H9 (cell line): ENCODE data around the gene KIF18A. TPM values are rescaled to one million over a fixed set of nuclear protein-coding genes. Genes with fewer than 3 reads are reported as not detected.

Experiments
- DNase-seq: peaks from one replicate; pipeline ENCODE4 v3.0.0-alpha.2; 2017
- H2AFZ ChIP-seq: one replicate; pipeline ENCODE4 v1.6.1; 2013; ENCODE audit warnings: mild to moderate bottlenecking, low read length, control low read depth, moderate library complexity
- H2AK5ac ChIP-seq: 2 replicates; pipeline ENCODE4 v1.6.1; 2013; ENCODE audit warnings: low read length, control low read depth, mixed read lengths; ENCODE audit not compliant: insufficient read length
- H2BK120ac ChIP-seq: one replicate; pipeline ENCODE4 v1.6.1; 2013; ENCODE audit warnings: low read depth, mild to moderate bottlenecking, low read length, control low read depth, inconsistent platforms; ENCODE audit not compliant: poor library complexity, severe bottlenecking
- H2BK12ac ChIP-seq: 2 replicates; pipeline ENCODE4 v1.6.1; 2013; ENCODE audit warnings: low read length, control low read depth, mixed read lengths, low read depth; ENCODE audit not compliant: insufficient read length
- H2BK15ac ChIP-seq: 2 replicates; pipeline ENCODE4 v1.6.1; 2013; ENCODE audit warnings: low read depth, low read length, control low read depth
- H2BK20ac ChIP-seq: one replicate; pipeline ENCODE4 v1.6.1; 2013; ENCODE audit warnings: low read depth, mild to moderate bottlenecking, low read length, control low read depth, inconsistent platforms; ENCODE audit not compliant: poor library complexity, severe bottlenecking
- H2BK5ac ChIP-seq: 2 replicates; pipeline ENCODE4 v1.6.1; 2013; ENCODE audit warnings: low read length, control low read depth, mixed read lengths; ENCODE audit not compliant: insufficient read length
- H3K14ac ChIP-seq: 2 replicates; pipeline ENCODE4 v1.6.1; 2013; ENCODE audit warnings: low read length, control low read depth; ENCODE audit not compliant: insufficient read depth
- H3K18ac ChIP-seq: 2 replicates; pipeline ENCODE4 v1.6.1; 2013; ENCODE audit warnings: low read depth, mild to moderate bottlenecking, mixed read lengths, low read length, control low read depth; ENCODE audit not compliant: insufficient read length
- H3K23ac ChIP-seq: 2 replicates; pipeline ENCODE4 v1.6.1; 2013; ENCODE audit warnings: low read length, control low read depth, mixed read lengths, low read depth; ENCODE audit not compliant: insufficient read length
- H3K23me2 ChIP-seq: 2 replicates; pipeline ENCODE4 v1.6.1; 2013; ENCODE audit warnings: low read depth, mild to moderate bottlenecking, mixed read lengths, low read length, control low read depth; ENCODE audit not compliant: insufficient read length, poor library complexity, severe bottlenecking
- H3K27ac ChIP-seq: 2 replicates; pipeline ENCODE4 v1.5.1; 2013; ENCODE audit warnings: low read length, control low read depth, mixed read lengths, low read depth; ENCODE audit not compliant: insufficient read length
- H3K27me3 ChIP-seq: 2 replicates; pipeline ENCODE4 v1.6.1; 2013; ENCODE audit warnings: low read length, control low read depth, inconsistent platforms; ENCODE audit not compliant: insufficient read depth
- H3K4ac ChIP-seq: 2 replicates; pipeline ENCODE4 v1.6.1; 2013; ENCODE audit warnings: low read depth, mild to moderate bottlenecking, control low read depth, inconsistent platforms, low read length, moderate library complexity
- H3K4me1 ChIP-seq: 2 replicates; pipeline ENCODE4 v1.6.1; 2013; ENCODE audit warnings: low read length, control low read depth, inconsistent platforms; ENCODE audit not compliant: insufficient read depth
- H3K4me2 ChIP-seq: 2 replicates; pipeline ENCODE4 v1.6.1; 2013; ENCODE audit warnings: low read length, control low read depth, mixed read lengths; ENCODE audit not compliant: insufficient read length, insufficient read depth
- H3K56ac ChIP-seq: 2 replicates; pipeline ENCODE4 v1.6.1; 2013; ENCODE audit warnings: low read depth, mild to moderate bottlenecking, mixed read lengths, low read length, control low read depth; ENCODE audit not compliant: insufficient read length
- H3K79me1 ChIP-seq: 2 replicates; pipeline ENCODE4 v1.6.1; 2013; ENCODE audit warnings: low read depth, mild to moderate bottlenecking, moderate library complexity, low read length, control low read depth, inconsistent platforms; ENCODE audit not compliant: insufficient read depth, poor library complexity, severe bottlenecking
- H3K79me2 ChIP-seq: 2 replicates; pipeline ENCODE4 v1.6.1; 2013; ENCODE audit warnings: low read length, control low read depth, inconsistent platforms; ENCODE audit not compliant: insufficient read depth
- H3K9ac ChIP-seq: 2 replicates; pipeline ENCODE4 v1.6.1; 2013; ENCODE audit warnings: low read length, control low read depth, mixed read lengths; ENCODE audit not compliant: insufficient read length; ENCODE audit errors: extremely low read depth
- H3K9me3 ChIP-seq: one replicate; pipeline ENCODE4 v1.6.1; 2013; ENCODE audit warnings: low read depth, low read length, inconsistent platforms; ENCODE audit not compliant: control insufficient read depth
- H3T11ph ChIP-seq: one replicate; pipeline ENCODE4 v1.6.1; 2013; ENCODE audit warnings: mild to moderate bottlenecking, low read length, control low read depth, inconsistent platforms
- H4K20me1 ChIP-seq: one replicate; pipeline ENCODE4 v1.6.1; 2013; ENCODE audit not compliant: control insufficient read depth, insufficient read length, insufficient read depth
- H4K5ac ChIP-seq: 2 replicates; pipeline ENCODE4 v1.6.1; 2013; ENCODE audit warnings: low read depth, mild to moderate bottlenecking, mixed read lengths, low read length, control low read depth; ENCODE audit not compliant: insufficient read length
- H4K8ac ChIP-seq: replicated peaks from 2 replicates; pipeline ENCODE4 v1.6.1; 2013; ENCODE audit warnings: low read length, control low read depth, mixed read lengths, low read depth; ENCODE audit not compliant: insufficient read length
- H4K91ac ChIP-seq: 2 replicates; pipeline ENCODE4 v1.6.1; 2013; ENCODE audit warnings: low read depth, mild to moderate bottlenecking, moderate library complexity, mixed read lengths, low read length, control low read depth; ENCODE audit not compliant: insufficient read length
- H3K27ac Mint-ChIP-seq, 3 experiments: 2 replicates in 2 of 3; 3 replicates in 1 of 3; pipeline ENCODE4 v1.8.0; 2020 to 2021; ENCODE audit warnings: mixed read lengths in 3 of 3, mild to moderate bottlenecking in 1 of 3, moderate library complexity in 1 of 3
- H3K27me3 Mint-ChIP-seq: 2 replicates; pipeline ENCODE4 v1.8.0; 2021; ENCODE audit warnings: low read depth, mild to moderate bottlenecking, moderate library complexity, mixed read lengths
- H3K36me3 Mint-ChIP-seq, 3 experiments: 2 replicates in 2 of 3; 3 replicates in 1 of 3; pipeline ENCODE4 v1.8.0; 2020 to 2021; ENCODE audit warnings: low read depth in 3 of 3, mixed read lengths in 3 of 3; ENCODE audit not compliant: insufficient read depth in 1 of 3
- H3K4me1 Mint-ChIP-seq, 2 experiments: 2 replicates each; pipeline ENCODE4 v1.8.0; 2020; ENCODE audit warnings: mixed read lengths in 2 of 2
- H3K4me3 Mint-ChIP-seq, 2 experiments: 2 replicates in 1 of 2; 3 replicates in 1 of 2; pipeline ENCODE4 v1.8.0; 2020 to 2021; ENCODE audit warnings: mild to moderate bottlenecking in 2 of 2, mixed read lengths in 2 of 2, moderate library complexity in 1 of 2
- H3K9me3 Mint-ChIP-seq, 2 experiments: 2 replicates in 1 of 2; 3 replicates in 1 of 2; pipeline ENCODE4 v1.8.0; 2020; ENCODE audit warnings: mild to moderate bottlenecking in 2 of 2, mixed read lengths in 2 of 2, moderate library complexity in 1 of 2
- total RNA-seq: library from RNA; stranded (reverse); gene quantifications from 2 replicates; pipeline ENCODE4 v1.2.1, GENCODE V29; 2021
- TF ChIP-seq, protein P1 (sequence below): fragments of 200-600 bp; sonication (generic); conservative IDR thresholded peaks from 3 replicates; pipeline ENCODE4 v1.8.0; 2021; ENCODE audit warnings: antibody characterized with exemption, mild to moderate bottlenecking

KIF18A gene
- total RNA-seq, 1 experiment from 2014 or later = 25.9 TPM

DNA sequence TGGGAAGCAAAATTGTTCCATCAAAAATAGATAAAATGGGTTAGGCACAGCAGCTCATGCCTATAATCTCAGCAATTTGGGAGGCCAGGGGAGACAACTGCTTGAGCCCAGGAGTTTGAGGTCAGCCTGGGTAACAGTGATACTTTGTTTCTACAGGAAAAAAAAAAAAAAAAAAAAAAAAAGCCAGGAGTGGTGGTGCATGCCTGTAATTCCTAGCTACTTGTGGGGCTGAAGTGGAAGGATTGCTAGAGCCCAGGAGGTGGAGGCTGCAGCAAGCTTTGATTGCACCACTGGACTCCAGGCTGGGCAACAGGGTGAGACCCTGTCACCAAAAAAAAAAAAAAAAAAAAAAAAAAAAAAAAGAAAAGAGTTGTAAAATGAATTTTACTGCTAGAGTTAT is 49.6 kb downstream of the KIF18A start:
- no peak overlapping the region for H3K23ac ChIP-seq
- no peak overlapping the region for H2AFZ ChIP-seq
- no peaks in the 10 kb centered on the region for H3K4me1 ChIP-seq
- no peak overlapping the region for H3K4me2 ChIP-seq
- no peaks in the 10 kb centered on the region for H3K9me3 ChIP-seq
- H2AK5ac ChIP-seq = no peak overlapping the region
- no peak overlapping the region for H2BK20ac ChIP-seq
- H4K5ac ChIP-seq = no peak overlapping the region
- no peak overlapping the region for H3K27ac ChIP-seq
- H3K14ac ChIP-seq = no peak overlapping the region
- TF ChIP-seq, protein P1, sequence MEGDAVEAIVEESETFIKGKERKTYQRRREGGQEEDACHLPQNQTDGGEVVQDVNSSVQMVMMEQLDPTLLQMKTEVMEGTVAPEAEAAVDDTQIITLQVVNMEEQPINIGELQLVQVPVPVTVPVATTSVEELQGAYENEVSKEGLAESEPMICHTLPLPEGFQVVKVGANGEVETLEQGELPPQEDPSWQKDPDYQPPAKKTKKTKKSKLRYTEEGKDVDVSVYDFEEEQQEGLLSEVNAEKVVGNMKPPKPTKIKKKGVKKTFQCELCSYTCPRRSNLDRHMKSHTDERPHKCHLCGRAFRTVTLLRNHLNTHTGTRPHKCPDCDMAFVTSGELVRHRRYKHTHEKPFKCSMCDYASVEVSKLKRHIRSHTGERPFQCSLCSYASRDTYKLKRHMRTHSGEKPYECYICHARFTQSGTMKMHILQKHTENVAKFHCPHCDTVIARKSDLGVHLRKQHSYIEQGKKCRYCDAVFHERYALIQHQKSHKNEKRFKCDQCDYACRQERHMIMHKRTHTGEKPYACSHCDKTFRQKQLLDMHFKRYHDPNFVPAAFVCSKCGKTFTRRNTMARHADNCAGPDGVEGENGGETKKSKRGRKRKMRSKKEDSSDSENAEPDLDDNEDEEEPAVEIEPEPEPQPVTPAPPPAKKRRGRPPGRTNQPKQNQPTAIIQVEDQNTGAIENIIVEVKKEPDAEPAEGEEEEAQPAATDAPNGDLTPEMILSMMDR = no peak
- H2BK15ac ChIP-seq = no peak overlapping the region
- H3K23me2 ChIP-seq = no peaks in the 10 kb centered on the region
- no peak for DNase-seq
- H4K91ac ChIP-seq = no peak overlapping the region
- no peak overlapping the region for H3K18ac ChIP-seq
- H4K8ac ChIP-seq = no peak overlapping the region
- no peaks in the 10 kb centered on the region for H3K79me2 ChIP-seq
- H2BK12ac ChIP-seq = no peak overlapping the region
- no peak overlapping the region for H3K56ac ChIP-seq
- H4K20me1 ChIP-seq = no peaks in the 10 kb centered on the region
- H3K9me3 Mint-ChIP-seq = no peaks in the 10 kb centered on the region
- H3K36me3 Mint-ChIP-seq = peaks cover 3 to 50% (median 31%) of the 10 kb centered on the region in 3 experiments; a peak in 5 of 7 replicates
- H3K79me1 ChIP-seq = no peaks in the 10 kb centered on the region
- no peak overlapping the region for H3K27ac Mint-ChIP-seq
- H3T11ph ChIP-seq = no peak overlapping the region
- H3K9ac ChIP-seq = no peak overlapping the region
- no peak overlapping the region for H2BK120ac ChIP-seq
- no peak overlapping the region for H2BK5ac ChIP-seq
- no peaks in the 10 kb centered on the region for H3K4me1 Mint-ChIP-seq
- H3K27me3 Mint-ChIP-seq = no peaks in the 10 kb centered on the region
- no peak overlapping the region for H3K4ac ChIP-seq
- no peak overlapping the region for H3K4me3 Mint-ChIP-seq
- no peaks in the 10 kb centered on the region for H3K27me3 ChIP-seq
